ENCODE measurements around the gene GPR33. TPM values are rescaled to one million over a fixed set of nuclear protein-coding genes. Genes with fewer than 3 reads are reported as not detected.

Gene GPR33
- total and polyA plus RNA-seq, 4 donors, result not detected

- no peak for TF ChIP-seq CTCF (IDR thresholded peaks at IDR 0.05; ENCODE audit: control extremely low read depth, extremely low read depth)
- Histone ChIP-seq H3K27me3 (ENCODE audit: control insufficient read depth in 3 of 3, insufficient read depth in 3 of 3, low read length in 2 of 3) (no peaks in the 10 kb centered on the region), H3K4me3 (no peak overlapping the region), H3K4me1 (ENCODE audit: control insufficient read depth in 5 of 5, insufficient read depth in 5 of 5, low read length in 5 of 5) (peaks cover 0 to 5% (median 1%) of the 10 kb centered on the region in 5 donors), H3K9ac (ENCODE audit: insufficient read depth in 1 of 2, low read length in 2 of 2) (no peak overlapping the region), H3K9me3 (ENCODE audit: control insufficient read depth in 4 of 4, insufficient read depth in 3 of 4, low read length in 3 of 4) (no peaks in the 10 kb centered on the region), H3K27ac (ENCODE audit: low read depth in 1 of 2, low read length in 1 of 2) (no peak overlapping the region), H3K36me3 (ENCODE audit: control insufficient read depth in 4 of 4, insufficient read depth in 4 of 4, low read length in 4 of 4) (peaks cover 1 to 7% (median 3%) of the 10 kb centered on the region in 4 donors)
- ATAC-seq (ENCODE audit: insufficient read depth, low FRiP score) (no peak), DNase-seq (no peak)
- WGBS, 2 donors, result 87 to 95% methylated on average over 6 of the region's 6 CpGs
Measured at GRCh38 chr14:31442284-31442683, 45.6 kb downstream of the GPR33 start.

DNA sequence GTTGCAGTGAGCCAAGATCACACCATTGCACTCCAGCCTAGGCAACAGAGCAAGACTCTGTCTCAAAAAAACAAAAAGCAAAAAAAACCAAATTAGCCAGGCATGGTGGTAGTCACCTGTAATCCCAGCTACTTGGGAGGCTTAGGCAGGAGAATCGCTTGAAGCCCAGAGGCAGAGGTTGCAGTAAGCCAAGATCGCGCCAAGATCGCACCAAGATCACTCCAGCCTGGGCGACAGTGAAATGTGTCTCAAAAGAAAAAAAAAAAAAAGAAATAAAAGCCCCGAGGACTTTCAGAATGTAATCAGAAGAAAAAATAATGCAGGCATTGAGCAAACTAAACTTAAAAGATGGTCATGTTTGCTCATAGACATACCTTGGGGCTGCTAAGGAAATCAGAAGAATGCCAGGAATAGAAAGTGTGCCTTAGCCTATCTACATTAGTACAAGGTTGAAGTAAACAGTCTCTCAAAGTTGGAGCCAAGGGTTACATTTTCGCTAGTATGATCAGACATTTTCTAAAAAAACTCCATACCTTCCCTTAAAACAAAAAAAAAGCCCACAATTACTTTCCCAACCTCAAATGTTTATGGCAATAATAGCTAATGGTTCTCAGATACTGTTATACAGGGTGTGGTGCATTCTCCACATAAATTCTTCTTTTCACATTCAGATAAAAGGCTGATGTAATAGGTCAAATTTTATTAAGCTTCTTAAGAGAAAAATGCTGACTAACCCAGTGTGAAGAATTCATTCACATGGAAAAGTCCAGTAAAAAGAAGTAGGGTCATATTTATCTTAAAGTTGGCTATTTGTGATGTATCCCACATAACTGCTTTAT is 46.3 kb downstream of the GPR33 start:
- peak; percentile 58 for ATAC-seq (ENCODE audit: insufficient read depth, low FRiP score)

DNA sequence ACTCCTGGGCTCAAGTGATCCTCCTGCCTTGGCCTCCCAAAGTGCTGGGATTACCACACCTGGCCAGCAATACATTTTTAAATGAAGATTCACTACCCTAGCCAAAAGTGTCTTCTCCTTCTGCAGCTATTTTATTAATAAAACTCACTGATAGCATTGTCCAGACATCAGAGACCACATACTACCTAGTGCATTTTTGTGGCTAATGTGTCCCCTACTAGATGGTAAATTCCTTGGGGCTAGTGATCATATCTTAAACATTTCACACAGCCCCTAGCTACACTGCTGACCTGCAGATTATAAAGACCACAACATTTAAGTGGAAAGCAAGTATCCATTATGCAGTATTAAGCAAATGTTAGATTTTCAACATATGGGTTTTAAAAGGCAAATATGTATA is 47.6 kb downstream of the GPR33 start:
- DNase-seq, result no peak
- H3K9me3 ChIP-seq (ENCODE audit: control insufficient read depth in 4 of 4, insufficient read depth in 3 of 4, low read length in 3 of 4), result no peaks in the 10 kb centered on the region
- no peak for ATAC-seq (ENCODE audit: insufficient read depth, low FRiP score)
- H3K9ac ChIP-seq (ENCODE audit: insufficient read depth in 1 of 2, low read length in 2 of 2), result no peak overlapping the region
- H3K4me1 ChIP-seq (ENCODE audit: control insufficient read depth in 5 of 5, insufficient read depth in 5 of 5, low read length in 5 of 5), result peaks cover 0 to 9% (median 1%) of the 10 kb centered on the region in 5 donors
- H3K27ac ChIP-seq (ENCODE audit: low read depth in 1 of 2, low read length in 1 of 2), result no peak overlapping the region
- H3K27me3 ChIP-seq (ENCODE audit: control insufficient read depth in 3 of 3, insufficient read depth in 3 of 3, low read length in 2 of 3), result no peaks in the 10 kb centered on the region
- TF ChIP-seq CTCF (IDR thresholded peaks at IDR 0.05; ENCODE audit: control extremely low read depth, extremely low read depth), result no peak
- H3K4me3 ChIP-seq, result no peak overlapping the region
- peaks cover 0 to 4% (median under 1%) of the 10 kb centered on the region in 4 donors for H3K36me3 ChIP-seq (ENCODE audit: control insufficient read depth in 4 of 4, insufficient read depth in 4 of 4, low read length in 4 of 4)

More for the DNA sequence above, 46.3 kb downstream of the GPR33 start:
- WGBS, 2 donors, result 53 to 78% methylated on average over 7 of the region's 7 CpGs
- no peaks in the 10 kb centered on the region for H3K27me3 ChIP-seq (ENCODE audit: control insufficient read depth in 3 of 3, insufficient read depth in 3 of 3, low read length in 2 of 3)
- no peak overlapping the region for H3K4me3 ChIP-seq
- peaks cover 0 to 5% (median 1%) of the 10 kb centered on the region in 5 donors for H3K4me1 ChIP-seq (ENCODE audit: control insufficient read depth in 5 of 5, insufficient read depth in 5 of 5, low read length in 5 of 5)
- peak in 1 of 3 donors; percentile 18 for DNase-seq
- H3K36me3 ChIP-seq (ENCODE audit: control insufficient read depth in 4 of 4, insufficient read depth in 4 of 4, low read length in 4 of 4), result peaks cover 1 to 4% (median 3%) of the 10 kb centered on the region in 4 donors
- H3K9ac ChIP-seq (ENCODE audit: insufficient read depth in 1 of 2, low read length in 2 of 2), result no peak overlapping the region
- no peaks in the 10 kb centered on the region for H3K9me3 ChIP-seq (ENCODE audit: control insufficient read depth in 4 of 4, insufficient read depth in 3 of 4, low read length in 3 of 4)
- TF ChIP-seq CTCF (IDR thresholded peaks at IDR 0.05; ENCODE audit: control extremely low read depth, extremely low read depth), result no peak
- H3K27ac ChIP-seq (ENCODE audit: low read depth in 1 of 2, low read length in 1 of 2), result no peak overlapping the region
